ENCODE data around the gene CAGE1. TPM values are rescaled to one million over a fixed set of nuclear protein-coding genes. Genes with fewer than 3 reads are reported as not detected.
A peak's percentile ranks its signal among the peaks of the same experiment; 100 is the strongest.

CAGE1 gene
- total RNA-seq (under 1 TPM in 1 of 6 donors, not detected in 5; 0.09 TPM), polyA plus RNA-seq (not detected)

DNA sequence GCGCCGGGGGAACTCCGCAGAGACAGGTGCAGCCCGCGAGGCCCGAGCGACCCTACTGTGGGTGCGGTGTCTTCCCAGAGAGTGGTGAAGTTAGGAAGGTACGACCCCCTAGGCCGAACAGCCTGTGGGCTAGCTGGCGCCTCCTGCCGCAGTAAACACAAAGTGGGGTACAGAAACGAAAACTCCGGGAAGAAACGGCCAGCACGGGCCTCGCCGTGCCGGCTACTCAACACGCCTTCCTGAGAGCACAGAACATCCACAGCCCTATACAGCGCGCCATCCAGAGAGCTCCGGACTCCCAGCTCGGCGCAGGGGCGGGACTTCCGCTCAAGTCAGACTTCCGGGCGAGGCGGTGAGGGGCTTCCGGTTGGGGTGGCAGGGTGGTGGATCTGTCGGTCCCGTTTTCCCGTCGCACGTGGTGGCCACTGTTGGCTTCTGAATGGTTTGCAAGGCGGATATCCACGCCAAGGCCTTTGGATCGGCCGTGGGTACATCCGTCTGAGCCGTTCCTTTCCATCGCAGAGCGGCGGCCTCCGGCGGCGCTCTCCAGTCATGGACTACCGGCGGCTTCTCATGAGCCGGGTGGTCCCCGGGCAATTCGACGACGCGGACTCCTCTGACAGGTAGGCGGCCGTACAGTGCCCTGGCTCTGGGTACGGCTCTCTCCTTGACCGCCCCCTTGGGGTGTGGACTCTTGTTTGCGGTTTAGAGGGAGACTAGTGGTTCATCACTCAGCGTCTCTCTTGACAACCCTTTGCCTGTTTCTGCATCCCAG is at the start of gene CAGE1, which contains the start of gene RIOK1:
Gene CAGE1, minus strand, starts transcription at position 292 of the 775 bp plus-strand sequence. CDS start 2,569 bp downstream, outside the sequence.
Gene RIOK1, plus strand, starts transcription at position 358 of the 775 bp plus-strand sequence. Its CDS starts 195 bp downstream, at position 553.
- 0% methylated on average over 60 to 62 of the region's 62 CpGs for WGBS, 2 donors
- H3K9me3 ChIP-seq: no peaks in the 10 kb centered on the region
- peak; percentile 90 to 97 (median 93) for DNase-seq
- H3K4me3 ChIP-seq: peak within 1 kb of the TSS; percentile 72 to 83 (median 78)
- FAIRE-seq: no peak
- no peaks in the 10 kb centered on the region for H3K36me3 ChIP-seq
- H3K27me3 ChIP-seq: no peaks in the 10 kb centered on the region
- no peak for TF ChIP-seq CTCF (IDR thresholded peaks at IDR 0.05)
- peak; percentile 98 to 99 (median 99) for ATAC-seq
- H3K4me1 ChIP-seq: peaks cover 0 to 23% (median 16%) of the 10 kb centered on the region in 3 donors
- intact Hi-C loops (cut with DNase I): loop anchor here in 1 of 3 donors (10.0 kb wide), 1 partner anchor 75 kb away; the partner anchor contains the start of gene SSR1
- H3K27ac ChIP-seq: peak within 1 kb of the TSS; percentile 73 to 92 (median 86)

- no peak for FAIRE-seq
- DNase-seq: no peak
- no peak for TF ChIP-seq CTCF (IDR thresholded peaks at IDR 0.05)
- no peak overlapping the region for H3K4me3 ChIP-seq
- ATAC-seq: peak in 1 of 4 donors; percentile 40
- intact Hi-C loops (cut with DNase I): loop anchor here in 1 of 3 donors (10.0 kb wide), 1 partner anchor 166 kb away; no protein-coding TSS in a partner anchor
- H3K27me3 ChIP-seq: no peaks in the 10 kb centered on the region
- no peak overlapping the region for H3K27ac ChIP-seq
- 87 to 88% methylated on average over 3 of the region's 3 CpGs for WGBS, 2 donors
- H3K9me3 ChIP-seq: no peaks in the 10 kb centered on the region
- H3K4me1 ChIP-seq: no peaks in the 10 kb centered on the region
- no peaks in the 10 kb centered on the region for H3K36me3 ChIP-seq
Observed at GRCh38 chr6:7439228-7439627, 49.7 kb upstream of the CAGE1 start.

DNA sequence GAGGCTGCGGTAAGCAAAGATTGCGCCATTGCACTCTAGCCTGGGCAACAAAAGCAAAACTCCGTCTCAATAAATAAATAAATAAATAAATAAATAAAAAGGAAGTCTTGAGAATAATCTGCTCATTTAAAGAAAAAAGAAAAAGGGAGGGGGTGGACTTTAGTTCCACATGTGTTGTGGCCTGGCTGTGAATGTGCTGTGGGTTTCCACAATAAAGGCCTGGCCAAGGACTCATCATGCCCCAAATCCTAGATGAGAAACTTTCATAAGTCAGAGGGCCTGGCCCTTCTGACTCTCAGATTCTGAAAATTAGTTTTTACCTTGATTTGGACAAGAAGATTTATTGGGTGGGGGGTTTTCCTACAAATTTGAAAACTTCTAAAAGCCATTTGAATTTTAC is 48.5 kb upstream of the CAGE1 start:
- Histone ChIP-seq H3K9me3 (no peaks in the 10 kb centered on the region), H3K36me3 (no peaks in the 10 kb centered on the region), H3K27ac (no peak overlapping the region), H3K4me1 (no peaks in the 10 kb centered on the region), H3K4me3 (no peak overlapping the region), H3K27me3 (no peaks in the 10 kb centered on the region)
- 97 to 100% methylated on average over 3 of the region's 3 CpGs for WGBS, 2 donors
- intact Hi-C loops (cut with DNase I): loop anchor here in 1 of 3 donors (10.0 kb wide), 1 partner anchor 167 kb away; no protein-coding TSS in a partner anchor
- DNase-seq (no peak), FAIRE-seq (no peak), ATAC-seq (no peak)
- TF ChIP-seq CTCF (IDR thresholded peaks at IDR 0.05): no peak

- ATAC-seq (no peak), FAIRE-seq (no peak), DNase-seq (no peak)
- no peaks in the 10 kb centered on the region for H3K4me1 ChIP-seq
- intact Hi-C loops (cut with DNase I): loop anchor here in 1 of 3 donors (10.0 kb wide), 1 partner anchor 170 kb away; no protein-coding TSS in a partner anchor
- TF ChIP-seq CTCF (IDR thresholded peaks at IDR 0.05): no peak
- no peak overlapping the region for H3K27ac ChIP-seq
- H3K4me3 ChIP-seq: no peak overlapping the region
- H3K36me3 ChIP-seq: no peaks in the 10 kb centered on the region
- WGBS, 2 donors: 50 to 53% methylated on average over 1 of the region's 1 CpG
- H3K27me3 ChIP-seq: no peaks in the 10 kb centered on the region
- H3K9me3 ChIP-seq: no peaks in the 10 kb centered on the region
Observed at GRCh38 chr6:7434672-7435071, 45.1 kb upstream of the CAGE1 start.

All from pancreas (tissue), 10 donors.